ENCODE measurements around the gene ACTL7A. TPM values are rescaled to one million over a fixed set of nuclear protein-coding genes. Genes with fewer than 3 reads are reported as not detected.

The ACTL7A gene
- total RNA-seq: not detected in 2 replicates

GRCh38 chr9:108861997-108862396, at the start of gene ACTL7A:
Gene ACTL7A, plus strand, starts transcription at chr9:108862266. Its CDS starts 57 bp downstream, at chr9:108862323.

GRCh38 chr9:108855888-108856287, 6.2 kb upstream of the ACTL7A start, which contains the start of gene ACTL7B:
Gene ACTL7B, minus strand, starts transcription at chr9:108855986. Its CDS starts 56 bp downstream, at chr9:108855930.

Small RNA genes within 50 kb of the gene (small RNA-seq; reads per million reads assigned to genes)
- gene AL359692.1: not detected

Other genes starting within 250 kb of the ACTL7A start
- gene ACTL7B, start 6.3 kb upstream of the ACTL7A start, total RNA-seq: 0.10 TPM in 1 of 2 replicates, not detected in the other
- gene ELP1, start 71.9 kb downstream of the ACTL7A start, total RNA-seq: 25.5 and 26.4 TPM in 2 replicates
- gene ABITRAM, start 72.1 kb downstream of the ACTL7A start, total RNA-seq: 7.8 and 8.0 TPM in 2 replicates
- gene CTNNAL1, start 151.2 kb downstream of the ACTL7A start, total RNA-seq: 92.6 and 135 TPM in 2 replicates